SK-N-SH treated with all-trans-retinoic acid at 6 μM for 48 hours (cell line): ENCODE data around the gene ALG2.

ENCODE experiments used
- ARNTL ChIP-seq: fragments of 450-650 bp; formaldehyde crosslinking; IDR thresholded peaks from 2 replicates; pipeline ENCODE4 v1.5.0; 2020; ENCODE audit warnings: low read depth, mild to moderate bottlenecking, moderate library complexity, borderline replicate concordance
- BACH2 ChIP-seq: fragments of 250-450 bp; sonication (Bioruptor Pico); IDR thresholded peaks from 2 replicates; pipeline ENCODE4 v1.9.0; 2021; ENCODE audit warnings: mild to moderate bottlenecking, borderline replicate concordance
- CSDC2 ChIP-seq: fragments of 250-450 bp; sonication (Bioruptor Pico); IDR thresholded peaks from 2 replicates; pipeline ENCODE4 v1.5.0; 2020; ENCODE audit warnings: mild to moderate bottlenecking, moderate library complexity
- ESRRG ChIP-seq: fragments of 250-450 bp; sonication (Bioruptor Pico); IDR thresholded peaks from 2 replicates; pipeline ENCODE4 v1.6.1; 2021; ENCODE audit warnings: mild to moderate bottlenecking
- PPARA ChIP-seq: fragments of 250-450 bp; sonication (Bioruptor Pico); IDR thresholded peaks from 2 replicates; pipeline ENCODE4 v1.5.0; 2020; ENCODE audit warnings: mild to moderate bottlenecking, borderline replicate concordance
- ZC3H10 ChIP-seq: fragments of 250-450 bp; sonication (Bioruptor Pico); IDR thresholded peaks from 2 replicates; pipeline ENCODE4 v1.5.1; 2021; ENCODE audit warnings: mild to moderate bottlenecking, moderate library complexity
- ZFP30 ChIP-seq: fragments of 450-650 bp; formaldehyde crosslinking; IDR thresholded peaks from 2 replicates; pipeline ENCODE4 v1.5.0; 2022; ENCODE audit warnings: mild to moderate bottlenecking, moderate library complexity
- ZNF8 ChIP-seq: fragments of 450-650 bp; formaldehyde crosslinking; IDR thresholded peaks from 2 replicates; pipeline ENCODE4 v1.5.0; 2020; ENCODE audit warnings: mild to moderate bottlenecking, moderate library complexity
- TF ChIP-seq, protein P1 (sequence below): fragments of 250-450 bp; sonication (Bioruptor Pico); IDR thresholded peaks from 2 replicates; pipeline ENCODE4 v1.5.1; 2021; ENCODE audit warnings: mild to moderate bottlenecking, moderate library complexity
- TF ChIP-seq, protein P2 (sequence below): fragments of 250-450 bp; sonication (Bioruptor Pico); IDR thresholded peaks from 2 replicates; pipeline ENCODE4 v1.5.1; 2020; ENCODE audit warnings: low read depth, mild to moderate bottlenecking, moderate library complexity
- TF ChIP-seq, protein P3 (sequence below): fragments of 250-450 bp; sonication (Bioruptor Pico); IDR thresholded peaks from 2 replicates; pipeline ENCODE4 v1.8.0; 2020; ENCODE audit warnings: mild to moderate bottlenecking, moderate library complexity, borderline replicate concordance
- TF ChIP-seq, protein P4 (sequence below): fragments of 250-450 bp; sonication (Bioruptor Pico); IDR thresholded peaks from 2 replicates; pipeline ENCODE4 v1.5.0; 2020; ENCODE audit warnings: mild to moderate bottlenecking, moderate library complexity

DNA sequence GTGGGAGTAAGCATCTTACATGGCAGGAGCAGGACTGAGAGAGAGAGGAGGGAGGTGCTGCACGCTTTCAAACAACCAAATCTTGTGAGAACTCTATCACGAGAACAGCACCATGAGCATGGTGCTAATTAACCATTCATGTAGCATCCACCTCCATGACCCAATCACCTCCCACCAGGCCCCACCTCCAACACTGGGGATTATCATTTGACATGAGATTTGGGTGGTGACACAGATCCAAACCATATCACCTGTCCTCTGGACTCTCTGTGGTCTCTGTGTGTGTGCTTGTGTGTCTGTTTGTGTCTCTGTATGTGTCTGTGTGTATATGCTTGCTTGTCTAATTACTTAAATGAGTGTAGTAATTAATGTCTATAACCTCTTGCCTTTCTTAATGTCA lies 31.4 kb upstream of the ALG2 start:
- no peak for TF ChIP-seq PPARA (CRISPR knock-in tag)
- TF ChIP-seq, protein P1, sequence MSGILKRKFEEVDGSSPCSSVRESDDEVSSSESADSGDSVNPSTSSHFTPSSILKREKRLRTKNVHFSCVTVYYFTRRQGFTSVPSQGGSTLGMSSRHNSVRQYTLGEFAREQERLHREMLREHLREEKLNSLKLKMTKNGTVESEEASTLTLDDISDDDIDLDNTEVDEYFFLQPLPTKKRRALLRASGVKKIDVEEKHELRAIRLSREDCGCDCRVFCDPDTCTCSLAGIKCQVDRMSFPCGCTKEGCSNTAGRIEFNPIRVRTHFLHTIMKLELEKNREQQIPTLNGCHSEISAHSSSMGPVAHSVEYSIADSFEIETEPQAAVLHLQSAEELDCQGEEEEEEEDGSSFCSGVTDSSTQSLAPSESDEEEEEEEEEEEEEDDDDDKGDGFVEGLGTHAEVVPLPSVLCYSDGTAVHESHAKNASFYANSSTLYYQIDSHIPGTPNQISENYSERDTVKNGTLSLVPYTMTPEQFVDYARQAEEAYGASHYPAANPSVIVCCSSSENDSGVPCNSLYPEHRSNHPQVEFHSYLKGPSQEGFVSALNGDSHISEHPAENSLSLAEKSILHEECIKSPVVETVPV (CRISPR knock-in tag) = no peak
- TF ChIP-seq, protein P2, sequence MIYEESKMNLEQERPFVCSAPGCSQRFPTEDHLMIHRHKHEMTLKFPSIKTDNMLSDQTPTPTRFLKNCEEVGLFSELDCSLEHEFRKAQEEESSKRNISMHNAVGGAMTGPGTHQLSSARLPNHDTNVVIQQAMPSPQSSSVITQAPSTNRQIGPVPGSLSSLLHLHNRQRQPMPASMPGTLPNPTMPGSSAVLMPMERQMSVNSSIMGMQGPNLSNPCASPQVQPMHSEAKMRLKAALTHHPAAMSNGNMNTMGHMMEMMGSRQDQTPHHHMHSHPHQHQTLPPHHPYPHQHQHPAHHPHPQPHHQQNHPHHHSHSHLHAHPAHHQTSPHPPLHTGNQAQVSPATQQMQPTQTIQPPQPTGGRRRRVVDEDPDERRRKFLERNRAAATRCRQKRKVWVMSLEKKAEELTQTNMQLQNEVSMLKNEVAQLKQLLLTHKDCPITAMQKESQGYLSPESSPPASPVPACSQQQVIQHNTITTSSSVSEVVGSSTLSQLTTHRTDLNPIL (CRISPR knock-in tag) = no peak
- no peak for TF ChIP-seq ZNF8 (CRISPR knock-in tag)
- TF ChIP-seq, protein P3, sequence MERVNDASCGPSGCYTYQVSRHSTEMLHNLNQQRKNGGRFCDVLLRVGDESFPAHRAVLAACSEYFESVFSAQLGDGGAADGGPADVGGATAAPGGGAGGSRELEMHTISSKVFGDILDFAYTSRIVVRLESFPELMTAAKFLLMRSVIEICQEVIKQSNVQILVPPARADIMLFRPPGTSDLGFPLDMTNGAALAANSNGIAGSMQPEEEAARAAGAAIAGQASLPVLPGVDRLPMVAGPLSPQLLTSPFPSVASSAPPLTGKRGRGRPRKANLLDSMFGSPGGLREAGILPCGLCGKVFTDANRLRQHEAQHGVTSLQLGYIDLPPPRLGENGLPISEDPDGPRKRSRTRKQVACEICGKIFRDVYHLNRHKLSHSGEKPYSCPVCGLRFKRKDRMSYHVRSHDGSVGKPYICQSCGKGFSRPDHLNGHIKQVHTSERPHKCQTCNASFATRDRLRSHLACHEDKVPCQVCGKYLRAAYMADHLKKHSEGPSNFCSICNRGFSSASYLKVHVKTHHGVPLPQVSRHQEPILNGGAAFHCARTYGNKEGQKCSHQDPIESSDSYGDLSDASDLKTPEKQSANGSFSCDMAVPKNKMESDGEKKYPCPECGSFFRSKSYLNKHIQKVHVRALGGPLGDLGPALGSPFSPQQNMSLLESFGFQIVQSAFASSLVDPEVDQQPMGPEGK (CRISPR knock-in tag) = no peak
- TF ChIP-seq CSDC2 (CRISPR knock-in tag) = no peak
- TF ChIP-seq, protein P4, sequence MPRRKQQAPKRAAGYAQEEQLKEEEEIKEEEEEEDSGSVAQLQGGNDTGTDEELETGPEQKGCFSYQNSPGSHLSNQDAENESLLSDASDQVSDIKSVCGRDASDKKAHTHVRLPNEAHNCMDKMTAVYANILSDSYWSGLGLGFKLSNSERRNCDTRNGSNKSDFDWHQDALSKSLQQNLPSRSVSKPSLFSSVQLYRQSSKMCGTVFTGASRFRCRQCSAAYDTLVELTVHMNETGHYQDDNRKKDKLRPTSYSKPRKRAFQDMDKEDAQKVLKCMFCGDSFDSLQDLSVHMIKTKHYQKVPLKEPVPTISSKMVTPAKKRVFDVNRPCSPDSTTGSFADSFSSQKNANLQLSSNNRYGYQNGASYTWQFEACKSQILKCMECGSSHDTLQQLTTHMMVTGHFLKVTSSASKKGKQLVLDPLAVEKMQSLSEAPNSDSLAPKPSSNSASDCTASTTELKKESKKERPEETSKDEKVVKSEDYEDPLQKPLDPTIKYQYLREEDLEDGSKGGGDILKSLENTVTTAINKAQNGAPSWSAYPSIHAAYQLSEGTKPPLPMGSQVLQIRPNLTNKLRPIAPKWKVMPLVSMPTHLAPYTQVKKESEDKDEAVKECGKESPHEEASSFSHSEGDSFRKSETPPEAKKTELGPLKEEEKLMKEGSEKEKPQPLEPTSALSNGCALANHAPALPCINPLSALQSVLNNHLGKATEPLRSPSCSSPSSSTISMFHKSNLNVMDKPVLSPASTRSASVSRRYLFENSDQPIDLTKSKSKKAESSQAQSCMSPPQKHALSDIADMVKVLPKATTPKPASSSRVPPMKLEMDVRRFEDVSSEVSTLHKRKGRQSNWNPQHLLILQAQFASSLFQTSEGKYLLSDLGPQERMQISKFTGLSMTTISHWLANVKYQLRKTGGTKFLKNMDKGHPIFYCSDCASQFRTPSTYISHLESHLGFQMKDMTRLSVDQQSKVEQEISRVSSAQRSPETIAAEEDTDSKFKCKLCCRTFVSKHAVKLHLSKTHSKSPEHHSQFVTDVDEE = no peak
- TF ChIP-seq BACH2 = no peak
- no peak for TF ChIP-seq ESRRG
- no peak for TF ChIP-seq ZFP30 (CRISPR knock-in tag)
- no peak for TF ChIP-seq ARNTL (CRISPR knock-in tag)
- TF ChIP-seq ZC3H10 (CRISPR knock-in tag) = no peak
